Left ventricle myocardium inferior (tissue), 1 donor: ENCODE results near the gene TRIM28. TPM values are rescaled to one million over a fixed set of nuclear protein-coding genes. Genes with fewer than 3 reads are reported as not detected.
"Not testable (repeated sequence)": the region's sequence is repeated elsewhere in the genome, so short reads cannot be mapped to it uniquely, and the experiment has no call there.

ENCODE experiments used
- DNase-seq: peaks from one replicate; pipeline ENCODE4 v3.0.0-alpha.2; 2020
- H3K27ac ChIP-seq: fragments of 200-600 bp; replicated peaks from 2 replicates; pipeline ENCODE4 v1.8.0; 2021
- H3K27me3 ChIP-seq: fragments of 200-600 bp; 2 replicates; pipeline ENCODE4 v1.8.0; 2021; ENCODE audit warnings: low read depth
- H3K36me3 ChIP-seq: fragments of 200-600 bp; 2 replicates; pipeline ENCODE4 v1.8.0; 2021
- H3K4me1 ChIP-seq: fragments of 200-600 bp; 2 replicates; pipeline ENCODE4 v1.8.0; 2021
- H3K4me3 ChIP-seq: fragments of 200-600 bp; 2 replicates; pipeline ENCODE4 v1.8.0; 2021; ENCODE audit warnings: mild to moderate bottlenecking, moderate library complexity
- H3K9me3 ChIP-seq: fragments of 200-600 bp; replicated peaks from 2 replicates; pipeline ENCODE4 v1.8.0; 2021
- intact Hi-C: fragments of 100-400 bp; cut with micrococcal nuclease; formaldehyde crosslinking; loops from one replicate; pipeline ENCODE4 v1.11.0; 2022
- total RNA-seq: library from RNA; stranded (reverse); fragmentation: NEBNext Ultra II Directional; extraction: Animal tissue kit (Norgen Biotek cat#: 25700); gene quantifications from one replicate; pipeline ENCODE4 v1.2.1, GENCODE V29; 2021
- TF ChIP-seq, protein P1 (sequence below): fragments of 200-600 bp; IDR thresholded peaks from 2 replicates; pipeline ENCODE4 v1.8.0; 2021; ENCODE audit warnings: antibody characterized with exemption, mild to moderate bottlenecking, borderline replicate concordance
- donor health status: DM: no; HTN: yes; CAD: no; lungs with severe emphysema.

TRIM28 gene
- total RNA-seq, 1 donor from 2014 or later, result 136 TPM

DNA sequence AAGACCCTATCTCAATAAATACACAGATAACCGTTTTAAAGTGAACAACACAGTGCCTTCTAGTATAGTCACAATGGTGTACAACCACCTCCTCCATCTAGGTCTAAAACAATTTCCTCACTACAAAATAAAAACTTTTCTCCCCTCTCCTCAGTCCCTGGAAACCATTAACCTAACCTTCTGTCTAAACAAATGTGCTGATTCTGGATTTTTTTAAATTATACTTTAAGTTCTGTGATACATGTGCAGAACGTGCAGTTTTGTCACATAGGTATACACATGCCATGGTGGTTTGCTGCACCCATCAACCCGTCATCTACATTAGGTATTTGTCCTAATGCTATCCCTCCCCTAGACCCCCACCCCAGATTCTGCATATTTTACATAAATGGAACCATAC is 14.5 kb upstream of the TRIM28 start:
- intact Hi-C loops, result no loop called here
- H3K36me3 ChIP-seq, result no peaks in the 10 kb centered on the region

GRCh38 chr19:58531034-58531840 is 12.6 kb upstream of the TRIM28 start:
- DNase-seq, result no peak
- TF ChIP-seq, protein P1, sequence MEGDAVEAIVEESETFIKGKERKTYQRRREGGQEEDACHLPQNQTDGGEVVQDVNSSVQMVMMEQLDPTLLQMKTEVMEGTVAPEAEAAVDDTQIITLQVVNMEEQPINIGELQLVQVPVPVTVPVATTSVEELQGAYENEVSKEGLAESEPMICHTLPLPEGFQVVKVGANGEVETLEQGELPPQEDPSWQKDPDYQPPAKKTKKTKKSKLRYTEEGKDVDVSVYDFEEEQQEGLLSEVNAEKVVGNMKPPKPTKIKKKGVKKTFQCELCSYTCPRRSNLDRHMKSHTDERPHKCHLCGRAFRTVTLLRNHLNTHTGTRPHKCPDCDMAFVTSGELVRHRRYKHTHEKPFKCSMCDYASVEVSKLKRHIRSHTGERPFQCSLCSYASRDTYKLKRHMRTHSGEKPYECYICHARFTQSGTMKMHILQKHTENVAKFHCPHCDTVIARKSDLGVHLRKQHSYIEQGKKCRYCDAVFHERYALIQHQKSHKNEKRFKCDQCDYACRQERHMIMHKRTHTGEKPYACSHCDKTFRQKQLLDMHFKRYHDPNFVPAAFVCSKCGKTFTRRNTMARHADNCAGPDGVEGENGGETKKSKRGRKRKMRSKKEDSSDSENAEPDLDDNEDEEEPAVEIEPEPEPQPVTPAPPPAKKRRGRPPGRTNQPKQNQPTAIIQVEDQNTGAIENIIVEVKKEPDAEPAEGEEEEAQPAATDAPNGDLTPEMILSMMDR, result no peak
- Histone ChIP-seq H3K27ac (no peak overlapping the region), H3K4me3 (no peak overlapping the region), H3K36me3 (no peaks in the 10 kb centered on the region), H3K27me3 (peaks cover 36% of the 10 kb centered on the region), H3K4me1 (no peaks in the 10 kb centered on the region), H3K9me3 (no peaks in the 10 kb centered on the region)
- intact Hi-C loops, result no loop called here

More for the DNA sequence above, 14.5 kb upstream of the TRIM28 start:
- Histone ChIP-seq H3K4me1 (no peaks in the 10 kb centered on the region), H3K4me3 (no peak overlapping the region), H3K9me3 (no peaks in the 10 kb centered on the region), H3K27ac (no peak overlapping the region), H3K27me3 (peaks cover 36% of the 10 kb centered on the region)
- DNase-seq, result no peak
- TF ChIP-seq, protein P1, result no peak

DNA sequence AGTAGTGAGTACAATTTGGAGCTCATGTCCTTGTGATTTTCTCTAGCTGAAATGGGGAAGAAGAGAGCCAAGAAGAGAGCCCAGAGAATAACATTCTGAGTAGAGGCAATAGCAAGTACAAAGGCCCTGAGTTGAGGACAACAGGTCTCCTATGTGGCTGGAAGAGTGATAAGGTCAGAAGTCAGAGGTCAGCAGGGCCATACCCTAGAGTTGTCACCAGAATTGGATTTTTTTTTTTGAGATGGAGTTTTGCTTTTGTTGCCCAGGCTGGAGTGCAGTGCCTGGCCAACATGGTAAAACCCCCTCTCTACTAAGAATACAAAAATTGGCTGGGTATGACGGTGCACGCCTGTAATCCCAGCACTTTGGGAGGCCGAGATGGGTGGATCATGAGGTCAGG is 8.0 kb upstream of the TRIM28 start:
- DNase-seq, result no peak
- H3K9me3 ChIP-seq, result no peaks in the 10 kb centered on the region
- no peak overlapping the region for H3K27ac ChIP-seq
- H3K4me3 ChIP-seq, result no peak overlapping the region
- intact Hi-C loops, result no loop called here
- peaks cover 46% of the 10 kb centered on the region for H3K27me3 ChIP-seq
- H3K36me3 ChIP-seq, result no peaks in the 10 kb centered on the region
- TF ChIP-seq, protein P1, result no peak
- H3K4me1 ChIP-seq, result peaks cover 8% of the 10 kb centered on the region

- peaks cover 33% of the 10 kb centered on the region for H3K27me3 ChIP-seq
- TF ChIP-seq, protein P1, result no peak
- no peaks in the 10 kb centered on the region for H3K36me3 ChIP-seq
- H3K9me3 ChIP-seq, result no peaks in the 10 kb centered on the region
- H3K27ac ChIP-seq, result no peak overlapping the region
- H3K4me3 ChIP-seq, result no peak overlapping the region
- H3K4me1 ChIP-seq, result peaks cover 8% of the 10 kb centered on the region
- no peak for DNase-seq
- intact Hi-C loops, result no loop called here
Observed at GRCh38 chr19:58536852-58537798, 6.7 kb upstream of the TRIM28 start.

DNA sequence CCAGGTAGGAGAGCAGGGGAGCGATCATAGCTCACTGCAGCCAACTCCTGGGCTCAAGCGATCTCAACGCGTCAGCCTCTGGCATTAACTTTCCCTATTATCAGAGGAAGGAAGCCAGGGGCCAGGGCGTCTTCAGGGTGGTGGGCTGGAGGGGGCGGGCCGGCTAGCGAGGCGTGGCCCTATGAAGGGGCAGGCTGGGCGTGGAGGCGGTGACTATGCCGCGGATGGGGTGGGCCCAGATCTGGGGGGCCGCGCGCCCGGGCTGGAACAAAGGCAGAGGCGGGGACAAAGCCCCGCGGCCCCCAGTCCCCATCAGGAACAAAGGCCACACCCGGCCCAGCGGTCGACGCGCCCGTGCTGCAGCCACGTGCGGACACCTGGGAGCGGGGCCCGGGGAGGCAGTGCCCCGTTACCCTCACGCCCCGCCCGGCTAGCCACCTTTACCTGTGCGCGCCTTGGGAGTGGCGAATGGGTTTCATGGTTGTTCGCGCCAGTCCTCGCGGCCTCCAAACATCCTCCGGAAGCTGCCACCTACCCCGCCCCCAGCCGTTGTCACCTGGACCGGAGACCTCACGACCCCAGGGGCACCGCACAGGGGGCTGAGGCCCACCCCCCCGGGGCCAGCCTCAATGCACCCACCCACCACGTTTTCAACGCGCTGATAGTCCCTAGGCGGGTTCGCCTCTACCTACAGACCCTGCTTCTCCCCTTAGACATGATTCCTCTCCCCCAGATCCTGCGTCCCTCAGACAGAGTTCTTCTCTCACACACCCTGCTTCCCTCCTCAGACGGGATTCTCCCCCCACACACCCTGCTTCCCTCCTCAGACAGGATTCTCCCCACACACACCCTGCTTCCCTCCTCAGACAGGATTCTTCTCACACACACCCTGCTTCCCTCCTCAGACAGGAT is 5.4 kb upstream of the TRIM28 start:
- peaks cover 25% of the 10 kb centered on the region for H3K27me3 ChIP-seq
- peaks cover 13% of the 10 kb centered on the region for H3K4me1 ChIP-seq
- H3K4me3 ChIP-seq, result peak overlapping the region; percentile 58
- intact Hi-C loops, result no loop called here
- peak overlapping the region; percentile 46 for H3K27ac ChIP-seq
- H3K36me3 ChIP-seq, result no peaks in the 10 kb centered on the region
- peak; percentile 33 for DNase-seq
- TF ChIP-seq, protein P1, result no peak
- no peaks in the 10 kb centered on the region for H3K9me3 ChIP-seq

- intact Hi-C loops, H3K9me3 ChIP-seq, H3K27ac ChIP-seq, DNase-seq, H3K4me3 ChIP-seq, H3K36me3 ChIP-seq: not testable (repeated sequence)
- Histone ChIP-seq H3K27me3 (peaks cover 25% of the 10 kb centered on the region), H3K4me1 (peaks cover 15% of the 10 kb centered on the region)
Observed at GRCh38 chr19:58539169-58539559, 4.7 kb upstream of the TRIM28 start.

DNA sequence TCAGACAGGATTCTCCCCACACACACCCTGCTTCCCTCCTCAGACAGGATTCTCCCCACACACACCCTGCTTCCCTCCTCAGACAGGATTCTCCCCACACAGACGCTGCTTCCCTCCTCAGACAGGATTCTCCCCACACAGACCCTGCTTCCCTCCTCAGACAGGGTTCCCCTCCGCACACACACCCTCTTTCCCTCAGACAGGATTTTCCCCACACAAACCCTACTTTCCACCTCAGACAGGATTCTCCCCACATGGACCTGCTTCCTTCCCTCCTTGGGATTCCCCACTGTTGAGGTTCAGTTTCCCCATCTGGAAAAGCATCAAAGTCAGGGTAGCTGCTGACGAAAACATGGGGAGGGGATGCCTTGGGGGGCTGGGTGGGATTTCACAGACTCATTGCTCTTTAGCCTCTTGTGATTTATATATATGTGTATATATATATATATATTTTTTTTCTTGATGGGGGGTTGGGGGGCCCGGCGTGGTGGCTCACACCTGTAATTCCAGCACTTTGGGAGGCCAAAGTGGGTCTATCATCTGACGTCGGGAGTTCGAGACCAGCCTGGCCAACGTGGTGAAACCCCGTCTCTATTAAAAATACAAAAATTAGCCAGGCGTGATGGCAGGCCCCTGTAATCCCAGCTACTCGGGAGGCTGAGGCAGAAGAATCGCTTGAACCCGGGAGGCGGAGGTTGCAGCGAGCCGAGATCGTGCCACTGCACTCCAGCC is 1.1 kb upstream of the TRIM28 start:
- peak overlapping the region; percentile 97 for H3K27ac ChIP-seq

More for the DNA sequence above, 1.1 kb upstream of the TRIM28 start:
- Histone ChIP-seq H3K27me3 (peaks cover 11% of the 10 kb centered on the region), H3K4me3 (peak overlapping the region; percentile 81), H3K36me3 (peaks cover 23% of the 10 kb centered on the region), H3K4me1 (peaks cover 45% of the 10 kb centered on the region)
- H3K9me3 ChIP-seq, DNase-seq, intact Hi-C loops: not testable (repeated sequence)
